Pancreas (tissue), 10 donors: ENCODE measurements around the gene ARR3. TPM values are rescaled to one million over a fixed set of nuclear protein-coding genes. Genes with fewer than 3 reads are reported as not detected.

Experiments
- ATAC-seq, 4 donors: fragments of 200-7000 bp; cut with Tn5 transposase; one replicate each; pipeline versions ENCODE4 v1.8.0 to v1.9.1; 2020; ENCODE audit warnings: mild to moderate bottlenecking in 4 of 4, moderate library complexity in 4 of 4
- DNase-seq, 6 donors: peaks; one replicate each; pipeline ENCODE4 v3.0.0-alpha.2; 2020
- FAIRE-seq: peaks from 2 replicates; lab custom pipeline; 2012; peaks lifted over from hg19 to GRCh38; lab: Jason Lieb, UNC
- H3K27ac ChIP-seq, 4 donors: fragments of 200-600 bp; sonication (generic); 1 replicate in 3 of 4; 2 replicates in 1 of 4; pipeline versions ENCODE4 v1.5.0 to v1.8.0; 2020
- H3K27me3 ChIP-seq, 4 donors: fragments of 200-600 bp; one replicate each; pipeline ENCODE4 v1.8.0; 2021
- H3K36me3 ChIP-seq, 3 donors: fragments of 200-600 bp; sonication (generic) in 1 of 3; one replicate each; pipeline versions ENCODE4 v1.5.0 to v1.8.0; 2020 to 2021
- H3K4me1 ChIP-seq, 3 donors: fragments of 200-600 bp; one replicate each; pipeline ENCODE4 v1.8.0; 2021
- H3K4me3 ChIP-seq, 4 donors: fragments of 200-600 bp; sonication (generic) in 2 of 4; one replicate each; pipeline versions ENCODE4 v1.5.0 to v1.8.0; 2020 to 2021
- H3K9me3 ChIP-seq, 4 donors: fragments of 200-600 bp; one replicate each; pipeline ENCODE4 v1.8.0; 2021
- CTCF ChIP-seq, 4 donors: fragments of 200-600 bp; sonication (generic) in 3 of 4; IDR thresholded peaks; one replicate each; pipeline versions ENCODE4 v1.5.0 to v1.8.0; 2021; ENCODE audit warnings: antibody characterized with exemption in 4 of 4
- WGBS, 2 donors: extraction: QIAGEN DNeasy Blood & Tissue Kit; methylation state at CpG; one replicate each; pipeline ENCODE4 v1.1.7; 2013; 5-methylcytosine and 5-hydroxymethylcytosine counted together
- intact Hi-C, 3 donors: fragments of 100-400 bp; cut with DNase I; formaldehyde crosslinking; loops; one replicate each; pipeline versions ENCODE4 v1.11.1 to v1.14.2; 2022
- polyA plus RNA-seq, 2 donors: library from polyadenylated mRNA; stranded (reverse); fragments of 200-250 nt; gene quantifications; one replicate each; pipeline ENCODE4 v1.2.3, GENCODE V29; 2013
- total RNA-seq, 6 donors: library from RNA; stranded (reverse); fragmentation: NEBNext Ultra II Directional in 4 of 6; extraction: Animal tissue kit (Norgen Biotek cat#: 25700) in 4 of 6; gene quantifications; one replicate each; pipeline versions ENCODE4 v1.2.1 to v1.2.4, GENCODE V29; 2021 to 2023
- donor health status: healthy with polysubstance abuse.
- donor health status: DM: no; HTN: no; CAD: no; lungs with moderate emphysema.
- donor health status: DM: no; HTN: no; CAD: no.
- donor health status: control.
- donor health status: control.
- donor health status: Bipolar disorder and iron deficiency.
- donor health status: DM: yes; HTN: yes; CAD: no.
- donor health status: DM: no; HTN: no; CAD: no.
- donor health status: DM: no; HTN: no; CAD: no.
- donor health status: DM: yes; HTN: yes; CAD: no.

Gene ARR3
- total and polyA plus RNA-seq, 8 donors = not detected

DNA sequence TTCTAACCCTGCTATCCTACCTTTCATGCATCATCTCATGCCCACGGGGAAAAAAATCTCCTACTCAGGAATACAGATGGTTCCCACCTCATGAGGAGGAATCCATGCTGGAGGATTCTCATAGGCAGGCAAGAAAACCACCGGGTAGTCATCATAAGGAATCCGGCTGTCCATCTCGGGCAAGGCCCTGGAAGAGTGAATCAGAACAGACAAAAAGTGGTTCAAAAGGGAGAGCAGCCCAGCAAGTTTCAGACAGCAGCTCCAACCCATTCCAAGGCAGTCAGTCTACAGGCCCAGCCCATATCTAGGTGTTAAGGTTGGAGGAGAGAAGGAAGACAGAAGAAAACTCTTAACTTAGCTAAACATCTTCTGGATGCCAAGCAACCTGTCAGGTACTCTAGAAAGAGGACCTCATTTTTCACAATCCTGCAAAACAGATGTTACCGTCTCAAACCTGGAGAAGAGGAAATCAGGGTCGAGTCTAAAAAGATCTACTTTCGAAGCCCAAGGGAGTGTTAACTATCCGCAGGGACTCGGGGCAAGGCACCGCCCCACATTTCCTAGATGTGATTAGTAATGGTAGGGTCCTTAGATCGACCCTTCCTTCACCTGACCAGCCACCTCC lies 21.1 kb downstream of the ARR3 start:
- no peak for TF ChIP-seq CTCF (IDR thresholded peaks at IDR 0.05)
- no peaks in the 10 kb centered on the region for H3K36me3 ChIP-seq
- 24 to 46% methylated on average over 11 of the region's 11 CpGs for WGBS, 2 donors
- FAIRE-seq (no peak), DNase-seq (no peak), ATAC-seq (no peak)
- H3K9me3 ChIP-seq = no peaks in the 10 kb centered on the region
- peak overlapping the region in 1 of 4 donors; percentile 18 for H3K27ac ChIP-seq
- peaks cover 0 to 4% (median 0%) of the 10 kb centered on the region in 4 donors for H3K27me3 ChIP-seq
- peak overlapping the region; percentile 11 to 50 (median 28) for H3K4me3 ChIP-seq
- H3K4me1 ChIP-seq = no peaks in the 10 kb centered on the region
- intact Hi-C loops = no loop called here

- Histone ChIP-seq H3K36me3 (no peaks in the 10 kb centered on the region), H3K27me3 (peaks cover 0 to 4% (median 0%) of the 10 kb centered on the region in 4 donors), H3K4me3 (peak within 1 kb of the TSS; percentile 11 to 50 (median 28)), H3K27ac (peak within 1 kb of the TSS in 1 of 4 donors; percentile 18), H3K4me1 (no peaks in the 10 kb centered on the region), H3K9me3 (no peaks in the 10 kb centered on the region)
- no peak for TF ChIP-seq CTCF (IDR thresholded peaks at IDR 0.05)
- peak; percentile 76 to 90 (median 83) for DNase-seq
- WGBS, 2 donors = 1 to 31% methylated on average over 61 to 62 of the region's 62 CpGs
- intact Hi-C loops = no loop called here
- peak; percentile 100 for ATAC-seq
- FAIRE-seq = no peak
These were observed 21.9 kb downstream of the ARR3 start, which contains the start of the genes KIF4A and PDZD11 for GRCh38 chrX:70289793-70290770. Gene KIF4A, plus strand, starts transcription at chrX:70290104. Its CDS starts 355 bp downstream, at chrX:70290459. Gene PDZD11, minus strand, starts transcription at chrX:70289927. Its CDS starts 586 bp downstream, at chrX:70289341.

DNA sequence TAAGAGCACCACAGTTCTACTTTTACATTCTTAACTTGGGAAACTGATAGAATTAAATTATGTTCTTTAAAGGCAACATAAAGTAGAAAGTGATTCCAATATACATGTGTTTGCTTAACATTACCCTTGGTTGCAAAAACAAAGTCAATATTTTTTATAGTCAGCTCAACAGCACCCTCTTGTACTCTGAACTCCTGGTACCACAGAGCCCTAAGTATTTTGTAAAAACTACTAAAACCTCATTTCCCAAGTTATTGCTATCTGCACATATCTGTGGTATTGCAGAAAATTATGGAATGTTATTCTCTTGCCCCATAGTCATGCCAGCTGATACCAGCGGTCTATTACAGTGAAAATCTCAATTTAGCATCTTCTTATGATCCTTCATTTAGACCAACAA lies 24.7 kb downstream of the ARR3 start:
- Histone ChIP-seq H3K4me3 (no peak overlapping the region), H3K36me3 (no peaks in the 10 kb centered on the region), H3K27me3 (peaks cover 0 to 11% (median 0%) of the 10 kb centered on the region in 4 donors), H3K9me3 (no peaks in the 10 kb centered on the region), H3K27ac (no peak overlapping the region), H3K4me1 (no peaks in the 10 kb centered on the region)
- TF ChIP-seq CTCF (IDR thresholded peaks at IDR 0.05) = no peak
- no peak for DNase-seq
- FAIRE-seq = no peak
- intact Hi-C loops = no loop called here
- 0% methylated on average over 1 of the region's 1 CpG for WGBS, 2 donors
- no peak for ATAC-seq

- ATAC-seq (no peak), FAIRE-seq (no peak), DNase-seq (no peak)
- Histone ChIP-seq H3K9me3 (no peaks in the 10 kb centered on the region), H3K36me3 (no peaks in the 10 kb centered on the region), H3K27ac (no peak overlapping the region), H3K4me1 (no peaks in the 10 kb centered on the region), H3K4me3 (no peak overlapping the region), H3K27me3 (peaks cover 0 to 11% (median 0%) of the 10 kb centered on the region in 4 donors)
- TF ChIP-seq CTCF (IDR thresholded peaks at IDR 0.05) = no peak
- WGBS, 2 donors = 66 to 88% methylated on average over 5 of the region's 5 CpGs
- intact Hi-C loops = no loop called here
These were observed 25.5 kb downstream of the ARR3 start for GRCh38 chrX:70293621-70294020.
